Measurements from ENCODE around the gene OR10H2.

- TF ChIP-seq CTCF (IDR thresholded peaks at IDR 0.05) (no peak), POLR2A (IDR thresholded peaks at IDR 0.05) (no peak), POLR2AphosphoS5 (IDR thresholded peaks at IDR 0.05) (no peak)
Observed at GRCh38 chr19:15737722-15738121, 9.9 kb downstream of the OR10H2 start, which contains the start of gene OR10H3.
